Measurements from ENCODE around the gene EXOC1L. TPM values are rescaled to one million over a fixed set of nuclear protein-coding genes. Genes with fewer than 3 reads are reported as not detected.

The EXOC1L gene
- total RNA-seq, 1 donor from 2014 or later: not detected

- TF ChIP-seq CTCF (conservative IDR thresholded peaks at IDR 0.05; ENCODE audit: low read depth, low read length): no peak
- H3K4me3 ChIP-seq (ENCODE audit: low read depth, low read length): peak overlapping the region; percentile 23
- DNase-seq (ENCODE audit: low read depth): no peak
These were observed 26.1 kb upstream of the EXOC1L start for GRCh38 chr4:55793479-55793878.

- TF ChIP-seq CTCF (conservative IDR thresholded peaks at IDR 0.05; ENCODE audit: low read depth, low read length): no peak
- DNase-seq (ENCODE audit: low read depth): no peak
- H3K4me3 ChIP-seq (ENCODE audit: low read depth, low read length): no peak overlapping the region
These were observed 25.5 kb upstream of the EXOC1L start for GRCh38 chr4:55794053-55794452.

DNA sequence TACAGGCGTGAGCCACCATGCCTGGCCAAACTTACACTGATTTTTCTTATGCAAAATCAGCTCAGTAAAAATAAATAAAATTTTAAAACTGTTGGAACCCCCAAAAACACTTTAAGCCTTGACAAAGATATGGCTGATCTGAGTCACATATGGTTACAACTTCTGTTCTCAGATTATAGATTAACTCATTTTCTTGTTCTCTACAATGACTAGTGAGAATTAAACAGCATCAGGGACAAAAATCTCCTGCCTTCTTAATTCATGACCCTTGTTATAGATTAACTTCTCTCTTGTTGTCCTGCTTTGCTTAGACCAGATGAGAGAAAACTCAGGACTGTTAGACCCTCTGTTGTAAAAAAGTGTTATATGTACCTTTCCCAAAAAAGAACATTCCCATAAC is 24.2 kb upstream of the EXOC1L start:
- TF ChIP-seq CTCF (conservative IDR thresholded peaks at IDR 0.05; ENCODE audit: low read depth, low read length): no peak
- H3K4me3 ChIP-seq (ENCODE audit: low read depth, low read length): no peak overlapping the region
- peak; percentile 29 for DNase-seq (ENCODE audit: low read depth)

DNA sequence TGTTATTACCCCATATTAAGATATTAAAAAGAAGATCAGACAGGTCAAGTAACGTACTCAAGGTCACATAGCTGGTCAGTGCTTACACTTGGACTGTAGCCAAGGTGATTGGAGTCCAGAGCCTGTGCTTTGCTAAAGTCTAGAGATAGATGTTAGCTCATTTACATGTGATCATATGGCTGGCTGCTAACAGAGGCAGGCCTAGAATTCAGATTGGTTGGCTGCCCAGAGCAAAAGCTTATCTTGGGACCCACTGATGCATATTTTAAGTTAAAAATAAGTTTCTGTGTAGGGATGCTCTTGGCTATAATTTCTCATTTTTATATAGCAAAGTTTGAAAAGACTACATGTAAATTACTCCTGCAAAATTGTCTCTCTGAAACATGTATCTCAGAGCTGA is 18.1 kb upstream of the EXOC1L start:
- DNase-seq (ENCODE audit: low read depth): no peak
- no peak for TF ChIP-seq CTCF (conservative IDR thresholded peaks at IDR 0.05; ENCODE audit: low read depth, low read length)
- H3K4me3 ChIP-seq (ENCODE audit: low read depth, low read length): no peak overlapping the region

- TF ChIP-seq CTCF (conservative IDR thresholded peaks at IDR 0.05; ENCODE audit: low read depth, low read length): no peak
- no peak for DNase-seq (ENCODE audit: low read depth)
- no peak overlapping the region for H3K4me3 ChIP-seq (ENCODE audit: low read depth, low read length)
These were observed 12.0 kb upstream of the EXOC1L start for GRCh38 chr4:55807556-55807955.

GRCh38 chr4:55808186-55808585 is 11.4 kb upstream of the EXOC1L start:
- H3K4me3 ChIP-seq (ENCODE audit: low read depth, low read length): no peak overlapping the region
- TF ChIP-seq CTCF (conservative IDR thresholded peaks at IDR 0.05; ENCODE audit: low read depth, low read length): no peak
- no peak for DNase-seq (ENCODE audit: low read depth)

DNA sequence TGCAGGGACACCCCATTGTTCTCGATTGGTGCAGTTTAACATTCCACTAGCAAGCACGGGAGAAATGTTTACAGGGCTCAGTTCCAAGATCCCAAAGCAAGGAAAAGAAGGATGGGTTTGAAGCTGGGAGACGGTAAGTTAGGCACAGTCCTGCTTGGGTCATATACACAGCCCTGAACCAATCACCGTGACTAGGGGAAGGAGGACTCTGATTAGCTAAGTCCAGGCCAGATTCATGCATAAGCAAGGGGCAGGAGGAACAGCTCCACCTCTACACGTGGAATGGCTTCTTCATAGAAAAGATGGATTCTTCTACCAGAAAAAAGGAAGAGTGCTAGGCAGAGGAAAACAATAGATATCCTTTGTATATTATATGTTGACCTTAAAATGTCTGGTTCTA is 11.0 kb upstream of the EXOC1L start:
- TF ChIP-seq CTCF (conservative IDR thresholded peaks at IDR 0.05; ENCODE audit: low read depth, low read length): no peak
- H3K4me3 ChIP-seq (ENCODE audit: low read depth, low read length): no peak overlapping the region
- no peak for DNase-seq (ENCODE audit: low read depth)

Data from epithelial cell of proximal tubule (primary cell).